Psoas muscle (tissue), 8 donors: ENCODE data around the gene APH1A. TPM values are rescaled to one million over a fixed set of nuclear protein-coding genes. Genes with fewer than 3 reads are reported as not detected.

Experiments used
- ATAC-seq, 4 donors: fragments of 200-7000 bp; cut with Tn5 transposase; one replicate each; pipeline ENCODE4 v1.9.1; 2020; ENCODE audit warnings: moderate library complexity in 3 of 4, mild to moderate bottlenecking in 2 of 4
- DNase-seq, 2 donors: peaks; one replicate each; pipeline ENCODE4 v3.0.0-alpha.2; 2020
- H3K27ac ChIP-seq: fragments of 200-600 bp; one replicate; pipeline ENCODE4 v1.8.0; 2022
- H3K27me3 ChIP-seq, 3 donors: fragments of 200-600 bp in 1 of 3; one replicate each; pipeline versions ENCODE4 v1.6.1 to v1.8.0; 2013 to 2022; ENCODE audit warnings: low read length in 2 of 3, mild to moderate bottlenecking in 2 of 3, moderate library complexity in 1 of 3; ENCODE audit not compliant: insufficient read depth in 3 of 3
- H3K36me3 ChIP-seq, 2 donors: fragments of 200-600 bp in 1 of 2; one replicate each; pipeline versions ENCODE4 v1.6.1 to v1.8.0; 2013 to 2022; ENCODE audit warnings: low read depth in 1 of 2, mild to moderate bottlenecking in 1 of 2, moderate library complexity in 1 of 2; ENCODE audit not compliant: insufficient read depth in 1 of 2
- H3K4me1 ChIP-seq: fragments of 200-600 bp; one replicate; pipeline ENCODE4 v1.8.0; 2022
- H3K4me3 ChIP-seq: fragments of 200-600 bp; one replicate; pipeline ENCODE4 v1.8.0; 2022; ENCODE audit warnings: mild to moderate bottlenecking
- H3K9me3 ChIP-seq: fragments of 200-600 bp; one replicate; pipeline ENCODE4 v1.8.0; 2022
- WGBS, 3 donors: extraction: QIAGEN DNeasy Blood & Tissue Kit; methylation state at CpG; one replicate each; pipeline versions ENCODE4 v1.1.6 to v1.1.7; 2013; 5-methylcytosine and 5-hydroxymethylcytosine counted together
- intact Hi-C, 2 donors: fragments of 100-400 bp; cut with DNase I; formaldehyde crosslinking; loops; one replicate each; pipeline versions ENCODE4 v1.11.0 to v1.14.2; 2022
- polyA plus RNA-seq, 3 donors: library from polyadenylated mRNA; stranded (reverse); fragments of 200-250 nt; gene quantifications; one replicate each; pipeline ENCODE4 v1.2.3, GENCODE V29; 2013
- total RNA-seq, 4 donors: library from RNA; stranded (reverse); fragmentation: NEBNext Ultra II Directional in 2 of 4; extraction: Animal tissue kit (Norgen Biotek cat#: 25700) in 2 of 4; gene quantifications; one replicate each; pipeline versions ENCODE4 v1.2.1 to v1.2.4, GENCODE V29; 2021 to 2023
- TF ChIP-seq, protein P1 (sequence below): fragments of 200-600 bp; IDR thresholded peaks from one replicate; pipeline ENCODE4 v1.8.0; 2022; ENCODE audit warnings: antibody characterized with exemption
- donor health status: healthy with polysubstance abuse.
- donor health status: DM: no; HTN: no; CAD: no; lungs with moderate emphysema.
- donor health status: Bipolar disorder and iron deficiency.
- donor health status: healthy.
- donor health status: DM: yes; HTN: yes; CAD: no.
- donor health status: DM: no; HTN: no; CAD: no.
- donor health status: DM: no; HTN: no; CAD: no.
- donor health status: DM: yes; HTN: yes; CAD: no.

APH1A gene
- total and polyA plus RNA-seq, 7 donors, result 33.1 to 91.5 (median 62.3) TPM

DNA sequence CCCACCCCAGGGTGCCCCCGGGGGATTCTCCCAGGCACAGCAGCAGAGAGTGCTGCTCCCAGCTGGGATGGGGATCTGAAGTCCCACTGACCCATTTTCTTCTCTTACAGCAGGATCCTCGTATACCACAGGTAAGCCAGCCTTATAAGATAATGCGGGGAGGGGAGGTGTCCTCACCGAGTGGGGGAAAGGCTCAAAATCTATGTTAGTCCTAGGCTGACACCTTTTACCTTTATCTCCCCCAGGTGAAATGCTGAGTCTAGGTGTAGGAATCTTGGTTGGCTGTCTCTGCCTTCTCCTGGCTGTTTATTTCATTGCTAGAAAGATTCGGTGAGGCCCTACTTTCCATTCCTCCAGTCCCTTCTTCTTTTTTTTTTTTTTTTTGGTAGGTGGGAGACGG is 5.3 kb downstream of the APH1A start:
- TF ChIP-seq, protein P1, sequence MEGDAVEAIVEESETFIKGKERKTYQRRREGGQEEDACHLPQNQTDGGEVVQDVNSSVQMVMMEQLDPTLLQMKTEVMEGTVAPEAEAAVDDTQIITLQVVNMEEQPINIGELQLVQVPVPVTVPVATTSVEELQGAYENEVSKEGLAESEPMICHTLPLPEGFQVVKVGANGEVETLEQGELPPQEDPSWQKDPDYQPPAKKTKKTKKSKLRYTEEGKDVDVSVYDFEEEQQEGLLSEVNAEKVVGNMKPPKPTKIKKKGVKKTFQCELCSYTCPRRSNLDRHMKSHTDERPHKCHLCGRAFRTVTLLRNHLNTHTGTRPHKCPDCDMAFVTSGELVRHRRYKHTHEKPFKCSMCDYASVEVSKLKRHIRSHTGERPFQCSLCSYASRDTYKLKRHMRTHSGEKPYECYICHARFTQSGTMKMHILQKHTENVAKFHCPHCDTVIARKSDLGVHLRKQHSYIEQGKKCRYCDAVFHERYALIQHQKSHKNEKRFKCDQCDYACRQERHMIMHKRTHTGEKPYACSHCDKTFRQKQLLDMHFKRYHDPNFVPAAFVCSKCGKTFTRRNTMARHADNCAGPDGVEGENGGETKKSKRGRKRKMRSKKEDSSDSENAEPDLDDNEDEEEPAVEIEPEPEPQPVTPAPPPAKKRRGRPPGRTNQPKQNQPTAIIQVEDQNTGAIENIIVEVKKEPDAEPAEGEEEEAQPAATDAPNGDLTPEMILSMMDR, result no peak
- ATAC-seq (no peak), DNase-seq (no peak)
- intact Hi-C loops, result no loop called here
- WGBS, 3 donors, result 76 to 82% (median 78%) methylated on average over 6 of the region's 6 CpGs
- Histone ChIP-seq H3K27me3 (no peaks in the 10 kb centered on the region), H3K9me3 (no peaks in the 10 kb centered on the region), H3K27ac (no peak overlapping the region), H3K4me1 (peaks cover 12% of the 10 kb centered on the region), H3K4me3 (no peak overlapping the region), H3K36me3 (peaks cover 13 to 39% of the 10 kb centered on the region in 2 donors)

DNA sequence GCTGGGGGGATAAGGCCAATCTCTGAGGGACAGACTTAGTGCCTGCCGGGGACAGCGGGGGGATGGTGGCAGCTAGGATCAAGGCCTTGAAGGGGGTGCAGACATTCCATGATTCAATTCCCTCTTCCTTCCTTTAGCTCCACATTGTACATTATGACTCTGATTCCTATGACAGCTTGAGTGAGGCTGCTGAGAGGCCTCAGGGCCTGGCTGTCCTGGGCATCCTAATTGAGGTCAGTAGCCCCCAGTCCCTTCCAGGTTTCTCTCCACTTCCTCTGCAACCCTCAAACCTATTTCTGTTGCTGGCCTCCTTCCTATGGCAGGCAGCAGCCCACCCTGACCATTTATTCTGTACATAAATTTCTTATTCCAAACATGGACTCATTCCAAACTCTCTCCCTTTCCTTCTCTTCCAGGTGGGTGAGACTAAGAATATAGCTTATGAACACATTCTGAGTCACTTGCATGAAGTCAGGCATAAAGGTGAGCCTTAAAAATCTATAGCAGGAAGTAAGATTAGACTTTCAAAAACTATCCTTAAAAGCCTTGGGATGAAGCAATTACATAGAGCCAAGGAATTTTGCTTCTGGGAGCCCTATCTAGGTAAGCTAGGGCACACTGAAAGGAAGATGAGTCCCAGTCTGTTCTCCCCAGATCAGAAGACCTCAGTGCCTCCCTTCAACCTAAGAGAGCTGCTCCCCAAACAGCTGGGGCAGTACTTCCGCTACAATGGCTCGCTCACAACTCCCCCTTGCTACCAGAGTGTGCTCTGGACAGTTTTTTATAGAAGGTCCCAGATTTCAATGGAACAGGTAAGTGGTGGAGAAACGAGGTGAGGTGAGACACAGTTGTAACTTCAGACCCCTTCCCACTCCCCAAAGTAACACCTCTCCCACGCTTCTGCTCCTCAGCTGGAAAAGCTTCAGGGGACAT is 6.2 kb downstream of the APH1A start:
- Histone ChIP-seq H3K27me3 (no peaks in the 10 kb centered on the region), H3K36me3 (peaks cover 13 to 38% of the 10 kb centered on the region in 2 donors), H3K9me3 (no peaks in the 10 kb centered on the region), H3K4me3 (no peak overlapping the region), H3K27ac (no peak overlapping the region), H3K4me1 (peaks cover 15% of the 10 kb centered on the region)
- no peak for ATAC-seq
- 77 to 85% (median 80%) methylated on average over 6 of the region's 6 CpGs for WGBS, 3 donors
- DNase-seq, result no peak
- TF ChIP-seq, protein P1, result no peak
- intact Hi-C loops, result no loop called here

DNA sequence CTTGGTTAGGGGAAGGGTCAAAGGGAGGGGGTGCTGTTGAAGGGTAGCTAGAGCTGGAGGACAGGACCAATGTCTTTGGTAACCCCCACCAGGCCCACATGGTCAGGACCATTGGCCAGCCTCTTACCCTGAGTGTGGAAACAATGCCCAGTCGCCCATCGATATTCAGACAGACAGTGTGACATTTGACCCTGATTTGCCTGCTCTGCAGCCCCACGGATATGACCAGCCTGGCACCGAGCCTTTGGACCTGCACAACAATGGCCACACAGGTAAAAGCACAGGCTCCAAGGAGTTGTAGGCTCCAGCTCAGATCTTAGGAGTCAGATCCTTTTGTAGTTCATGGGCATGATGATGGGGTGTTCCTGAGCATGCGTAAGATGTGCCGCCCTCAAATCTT is 7.4 kb downstream of the APH1A start:
- no peak overlapping the region for H3K4me3 ChIP-seq
- TF ChIP-seq, protein P1, result no peak
- no peaks in the 10 kb centered on the region for H3K9me3 ChIP-seq
- no peak for ATAC-seq
- no peak for DNase-seq
- H3K27ac ChIP-seq, result no peak overlapping the region
- WGBS, 3 donors, result 84 to 88% (median 86%) methylated on average over 6 of the region's 6 CpGs
- H3K4me1 ChIP-seq, result peaks cover 12% of the 10 kb centered on the region
- intact Hi-C loops, result no loop called here
- peaks cover 12 to 25% of the 10 kb centered on the region in 2 donors for H3K36me3 ChIP-seq
- no peaks in the 10 kb centered on the region for H3K27me3 ChIP-seq

DNA sequence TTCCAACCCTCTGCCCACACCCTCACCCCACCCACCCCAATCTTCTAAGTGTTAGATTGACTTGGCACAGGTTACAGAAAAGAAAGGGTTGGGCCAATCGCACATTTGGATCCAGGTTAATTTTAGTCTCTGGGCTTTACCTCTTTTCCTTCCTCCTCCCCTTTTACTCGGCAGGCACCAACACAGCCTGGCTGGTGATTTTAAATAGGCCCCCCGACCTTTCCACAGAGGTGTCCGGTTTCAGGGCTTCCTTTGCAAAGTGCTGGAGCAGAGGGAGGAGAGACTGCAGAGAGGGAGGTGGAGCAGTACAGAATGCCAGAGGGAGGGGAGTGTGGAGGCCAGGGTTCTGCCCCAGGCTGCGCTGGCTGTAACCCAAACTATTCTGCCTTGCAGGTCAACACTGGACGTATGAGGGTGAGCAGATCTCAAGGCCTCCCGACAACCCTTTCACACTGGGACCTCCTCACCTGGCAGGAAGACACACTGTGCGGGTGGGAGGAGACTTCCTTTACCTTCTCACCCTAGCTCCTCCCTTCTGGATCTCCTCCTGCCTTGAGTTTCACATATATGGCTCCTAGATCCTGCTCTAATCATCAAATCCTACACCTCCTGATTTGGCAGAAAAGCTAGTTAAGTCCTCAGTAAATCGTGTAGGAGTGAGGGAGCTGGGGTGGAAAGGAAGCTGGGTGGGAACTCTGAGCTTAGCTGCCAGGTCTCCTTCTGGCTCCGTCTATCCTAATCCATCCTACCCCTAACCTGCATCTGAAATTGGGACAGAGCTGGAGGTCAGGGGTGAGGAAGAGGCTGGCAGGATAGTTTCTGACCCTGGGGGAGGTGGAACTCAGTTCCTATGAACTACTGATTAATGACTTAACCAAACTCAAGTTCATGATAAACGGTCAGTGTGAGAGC is 8.8 kb downstream of the APH1A start:
- Histone ChIP-seq H3K9me3 (no peaks in the 10 kb centered on the region), H3K27ac (no peak overlapping the region), H3K27me3 (no peaks in the 10 kb centered on the region), H3K4me3 (no peak overlapping the region), H3K4me1 (peaks cover 20% of the 10 kb centered on the region), H3K36me3 (peaks cover 6 to 12% of the 10 kb centered on the region in 2 donors)
- DNase-seq, result no peak
- peak; percentile 15 to 38 (median 28) for ATAC-seq
- intact Hi-C loops, result no loop called here
- TF ChIP-seq, protein P1, result no peak
- WGBS, 3 donors, result 16 to 18% (median 17%) methylated on average over 11 of the region's 11 CpGs
